ENCODE data around the gene NFIC. TPM values are rescaled to one million over a fixed set of nuclear protein-coding genes. Genes with fewer than 3 reads are reported as not detected.
A peak's percentile ranks its signal among the peaks of the same experiment; 100 is the strongest.

The NFIC gene
- total RNA-seq, 2 donors from 2014 or later: 144 to 173 TPM

- ATAC-seq: no peak
- no peak for DNase-seq
- intact Hi-C loops (cut with DNase I): no loop called here
Observed at GRCh38 chr19:3481241-3482090, 115.1 kb downstream of the NFIC start.

- DNase-seq (no peak), ATAC-seq (no peak)
- intact Hi-C loops (cut with DNase I): no loop called here
Observed at GRCh38 chr19:3482507-3483225, 116.3 kb downstream of the NFIC start.

GRCh38 chr19:3483226-3483628 is 116.8 kb downstream of the NFIC start, which contains the start of gene SMIM44:
SMIM44 (minus strand) TSS chr19:3483441; CDS start chr19:3483403, 38 bp downstream.
- no peak for DNase-seq
- ATAC-seq: no peak
- intact Hi-C loops (cut with DNase I): no loop called here

DNA sequence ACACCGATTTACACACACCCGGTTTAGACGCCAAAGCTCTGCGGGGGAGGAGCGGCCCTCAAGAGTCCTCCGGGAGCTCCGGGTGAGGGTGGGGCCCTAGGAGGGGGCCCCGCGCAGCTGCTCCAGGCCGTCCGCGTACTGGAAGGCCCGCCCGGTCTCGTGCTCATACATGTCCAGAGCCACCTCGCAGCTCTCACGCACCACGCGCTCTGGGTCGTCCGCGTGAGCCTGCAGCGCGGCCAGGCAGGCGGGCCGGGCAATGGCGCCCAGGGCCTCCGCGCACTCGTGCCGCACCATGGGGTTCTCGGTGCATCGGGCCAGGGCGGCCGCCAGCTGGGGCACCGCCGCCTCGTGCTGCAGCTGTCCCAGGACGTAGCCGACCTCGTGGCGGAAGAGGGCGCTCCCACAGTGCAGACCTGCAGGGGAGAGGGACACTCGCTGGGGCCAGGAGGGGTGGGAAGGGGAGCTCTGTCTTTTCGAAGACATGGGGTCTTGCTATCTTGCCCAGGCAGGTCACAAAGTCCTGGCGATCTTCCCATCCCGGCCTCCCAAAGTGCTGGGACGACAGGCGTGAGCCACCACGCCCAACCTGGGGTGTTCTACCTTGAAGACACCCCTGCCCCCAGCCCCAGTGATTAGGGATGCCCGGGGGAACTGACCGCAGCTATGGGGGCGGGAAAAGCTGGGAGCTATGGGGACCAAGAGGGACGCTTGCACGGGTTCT is 125.2 kb downstream of the NFIC start:
- intact Hi-C loops (cut with DNase I): no loop called here
- ATAC-seq (no peak), DNase-seq (no peak)

- DNase-seq: no peak
- intact Hi-C loops (cut with DNase I): no loop called here
- no peak for ATAC-seq
Observed at GRCh38 chr19:3492131-3492839, 125.9 kb downstream of the NFIC start.

DNA sequence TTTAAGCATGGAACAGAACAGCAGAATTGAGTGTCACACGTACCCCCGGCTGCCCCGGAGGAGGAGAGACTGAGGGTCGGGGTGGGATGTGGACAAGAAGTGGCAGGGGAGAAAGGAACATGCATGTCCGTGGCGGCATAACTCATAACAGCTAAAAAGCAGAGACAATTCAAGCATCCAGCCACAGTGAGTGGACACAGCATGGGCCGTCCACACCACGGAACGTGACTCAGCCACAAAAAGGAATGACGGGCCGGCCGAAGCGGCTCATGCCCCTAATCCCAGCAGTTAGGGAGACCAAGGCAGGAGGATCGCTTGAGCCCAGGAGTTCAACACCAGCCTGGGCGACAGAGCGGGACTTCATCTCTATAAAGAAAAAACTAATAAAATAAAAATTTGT is 126.5 kb downstream of the NFIC start:
- DNase-seq (no peak), ATAC-seq (no peak)
- intact Hi-C loops (cut with DNase I): no loop called here

GRCh38 chr19:3493651-3494050 is 127.3 kb downstream of the NFIC start:
- intact Hi-C loops (cut with DNase I): no loop called here
- ATAC-seq: no peak
- no peak for DNase-seq

- ATAC-seq: peak; percentile 46 to 53
- intact Hi-C loops (cut with DNase I): no loop called here
- no peak for DNase-seq
Observed at GRCh38 chr19:3494051-3494450, 127.7 kb downstream of the NFIC start.

DNA sequence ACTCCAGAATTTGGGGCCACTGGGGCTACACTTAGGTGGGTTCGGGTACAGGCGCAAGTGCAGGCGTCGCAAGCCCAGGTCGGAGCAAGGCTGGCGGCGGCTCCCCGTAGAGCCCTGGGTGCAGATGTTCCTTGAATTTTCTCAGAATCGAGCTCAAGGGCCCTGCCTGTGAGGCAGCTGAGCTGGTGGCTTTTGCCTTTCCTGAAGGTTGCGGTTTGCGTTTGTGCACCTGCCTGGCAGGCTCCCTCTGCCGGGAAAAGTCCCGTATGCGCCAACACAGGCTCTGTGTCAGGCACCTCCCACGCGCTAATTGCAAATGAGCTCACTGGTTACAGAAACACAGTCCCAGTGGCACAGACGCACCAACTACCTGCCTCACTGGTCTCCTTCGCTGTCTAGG is 128.2 kb downstream of the NFIC start:
- DNase-seq (no peak), ATAC-seq (no peak)
- intact Hi-C loops (cut with DNase I): no loop called here

DNA sequence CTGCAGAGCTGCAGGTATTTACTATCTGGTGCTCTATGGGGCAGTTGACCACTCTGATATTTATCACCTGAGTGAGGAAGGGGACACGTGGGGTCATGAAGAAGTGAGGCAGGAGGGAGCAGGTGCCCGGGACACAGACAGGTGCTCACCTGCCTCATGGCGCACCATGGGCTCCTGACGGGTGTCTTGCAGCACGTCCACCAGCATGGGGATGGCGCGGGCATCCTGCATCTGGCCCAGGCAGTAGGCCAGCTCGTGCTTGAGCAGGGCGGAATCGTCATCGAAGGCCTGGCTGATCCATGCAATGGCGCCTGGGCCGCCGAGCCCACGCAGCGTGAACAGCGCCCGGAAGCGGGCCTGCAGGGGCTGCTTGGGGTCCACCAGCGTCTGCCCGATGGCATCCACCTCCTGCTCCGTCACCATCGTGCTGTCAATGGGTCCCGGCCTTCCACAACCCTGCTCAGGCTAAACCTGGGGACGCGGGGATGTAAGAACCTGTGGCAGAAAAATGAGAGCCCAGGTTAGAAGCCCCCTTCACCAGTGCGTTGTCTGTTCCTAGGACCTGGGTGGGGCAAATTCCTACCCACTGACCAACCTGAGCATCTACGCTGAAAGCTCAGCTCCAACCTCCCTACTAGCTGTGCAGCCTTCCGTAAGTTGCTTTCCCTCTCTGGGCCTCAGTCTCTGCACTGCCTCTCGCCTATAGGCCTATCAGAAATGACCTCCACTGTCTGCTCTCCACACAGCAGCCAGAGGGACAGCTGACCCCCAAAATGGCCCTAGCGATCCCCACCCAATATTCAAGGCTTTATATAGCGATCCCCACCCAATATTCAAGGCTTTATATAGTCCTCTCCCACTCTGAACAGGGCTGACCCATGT is 130.2 kb downstream of the NFIC start:
- no peak for DNase-seq
- no peak for ATAC-seq
- intact Hi-C loops (cut with DNase I): no loop called here

GRCh38 chr19:3497757-3498520 is 131.6 kb downstream of the NFIC start:
- intact Hi-C loops (cut with DNase I): no loop called here
- ATAC-seq (no peak), DNase-seq (no peak)

GRCh38 chr19:3499738-3500428 is 133.5 kb downstream of the NFIC start:
- intact Hi-C loops (cut with DNase I): no loop called here
- ATAC-seq (peak; percentile 5 to 11), DNase-seq (no peak)

GRCh38 chr19:3500429-3501101 is 134.2 kb downstream of the NFIC start, which contains the start of gene DOHH:
DOHH (minus strand) TSS chr19:3500674; CDS start chr19:3496814, 3,860 bp downstream.
- ATAC-seq (peak; percentile 95 to 97), DNase-seq (peak; percentile 96)
- intact Hi-C loops (cut with DNase I): no loop called here

DNA sequence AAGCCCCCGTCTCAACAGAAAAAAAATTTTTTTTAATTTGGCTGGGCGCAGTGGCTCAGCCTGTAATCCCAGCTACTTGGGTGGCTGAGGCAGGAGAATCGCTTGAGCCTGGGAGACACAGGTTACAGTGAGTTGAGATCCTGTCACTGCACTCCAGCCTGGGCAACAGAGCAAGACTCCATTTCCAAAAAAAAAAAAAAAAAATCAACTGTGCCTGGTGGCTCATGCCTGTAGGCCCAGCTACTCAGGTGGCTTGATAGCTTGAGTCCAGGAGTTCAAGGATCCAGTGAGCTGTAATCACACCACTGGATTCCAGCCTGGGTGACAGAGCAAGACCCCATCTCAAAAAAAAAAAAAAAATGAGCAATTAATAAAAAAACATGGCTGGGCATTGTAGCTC is 135.4 kb downstream of the NFIC start:
- DNase-seq: no peak
- ATAC-seq: no peak
- intact Hi-C loops (cut with DNase I): no loop called here

GRCh38 chr19:3503036-3503572 is 136.7 kb downstream of the NFIC start:
- DNase-seq (peak; percentile 17), ATAC-seq (no peak)
- intact Hi-C loops (cut with DNase I): no loop called here

- DNase-seq (no peak), ATAC-seq (no peak)
- intact Hi-C loops (cut with DNase I): no loop called here
Observed at GRCh38 chr19:3504735-3505134, 138.4 kb downstream of the NFIC start.

Measured in left cardiac atrium (tissue), 4 donors.